DMS153 treated with DMSO at 0.1 percent for 48 hours (cell line): ENCODE results near the gene SBF2.

Experiments
- DNase-seq: peaks from one replicate; lab custom pipeline; 2025; ENCODE audit not compliant: unreplicated experiment; lab: John Stamatoyannopoulos, UW

Gene SBF2

DNA sequence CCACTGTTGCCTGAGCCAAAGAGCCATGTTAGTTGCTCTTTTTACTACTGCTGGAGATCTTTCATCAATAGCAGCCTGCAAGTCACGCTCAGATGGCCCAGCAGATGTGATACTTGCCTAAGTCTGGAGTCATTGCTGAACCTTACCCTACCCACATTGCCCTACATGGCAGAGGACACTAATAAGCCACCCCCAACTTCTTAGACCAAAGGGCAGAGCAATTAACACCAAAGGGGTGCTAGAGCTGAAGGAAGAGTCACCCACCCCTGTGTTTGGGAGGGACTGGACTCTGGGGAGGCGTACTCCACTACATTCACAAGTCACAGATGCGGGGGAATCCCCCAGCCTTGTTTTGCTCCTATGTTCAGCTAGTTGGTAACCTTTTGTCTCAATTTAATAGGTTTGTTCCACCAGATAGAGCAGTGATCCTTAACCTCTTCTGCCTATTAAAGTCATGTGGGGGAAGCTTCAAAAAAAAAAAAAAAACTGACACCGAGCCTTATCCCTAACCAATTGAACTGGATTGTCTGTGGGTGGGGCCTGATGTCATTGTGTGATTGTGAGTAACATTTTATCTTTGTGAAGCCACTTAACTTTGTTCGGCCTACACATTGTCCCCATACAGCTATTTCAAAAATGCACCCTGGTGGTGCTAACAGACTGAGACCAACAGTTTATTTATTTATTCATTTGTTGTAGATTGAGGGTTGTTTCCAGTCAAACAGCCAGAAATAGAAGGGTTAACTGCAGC, 23.9 kb upstream of the SBF2 start:
- DNase-seq, result peak; percentile 57

DNA sequence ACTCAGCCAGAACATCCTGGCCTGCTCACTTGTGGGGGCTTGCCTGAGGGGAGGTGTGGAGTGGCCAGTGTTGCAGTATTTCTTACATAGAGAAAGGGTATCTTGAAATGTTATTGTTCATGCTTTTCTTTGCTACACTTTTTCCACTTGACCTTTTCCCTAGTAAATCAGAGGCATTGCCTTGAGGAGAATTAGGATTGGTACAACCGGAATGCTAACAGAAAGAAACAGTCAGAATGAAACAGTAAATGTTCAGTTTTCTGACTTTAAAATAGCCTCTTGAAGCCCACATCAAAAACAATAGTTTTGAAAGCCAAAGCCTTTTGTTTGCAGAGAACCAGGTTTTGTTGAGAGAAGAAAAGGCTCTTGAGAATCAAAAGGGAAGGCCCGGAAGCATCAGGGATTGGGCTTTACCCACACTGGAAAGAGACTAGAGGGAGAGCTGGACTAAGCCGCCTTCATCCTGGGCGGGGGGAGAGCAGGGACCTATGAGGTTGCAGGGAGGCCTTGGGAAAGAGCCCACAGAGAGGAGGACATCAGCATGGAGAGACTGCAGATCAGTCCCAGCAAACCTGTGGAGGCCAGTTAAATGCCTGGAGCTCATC, 23.2 kb upstream of the SBF2 start:
- peak; percentile 67 for DNase-seq

DNA sequence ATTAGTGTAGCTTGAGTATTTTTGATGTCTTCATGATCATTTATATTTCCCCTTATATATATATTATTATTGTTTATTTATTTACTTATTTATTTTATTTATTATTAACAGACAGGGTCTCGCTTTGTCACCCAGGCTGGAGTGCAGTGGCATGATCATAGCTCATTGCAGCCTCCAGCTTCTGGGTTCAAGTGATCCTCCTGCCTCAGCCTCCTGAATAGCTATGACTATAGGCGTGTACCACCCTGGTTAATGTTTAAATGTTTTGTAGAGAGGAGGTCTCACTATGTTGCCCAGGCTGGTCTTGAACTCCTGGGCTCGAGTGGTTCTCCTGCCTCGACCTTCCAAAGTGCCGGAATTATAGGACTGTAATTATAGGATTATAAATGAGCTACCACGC, 21.1 kb upstream of the SBF2 start:
- DNase-seq, result no peak

DNA sequence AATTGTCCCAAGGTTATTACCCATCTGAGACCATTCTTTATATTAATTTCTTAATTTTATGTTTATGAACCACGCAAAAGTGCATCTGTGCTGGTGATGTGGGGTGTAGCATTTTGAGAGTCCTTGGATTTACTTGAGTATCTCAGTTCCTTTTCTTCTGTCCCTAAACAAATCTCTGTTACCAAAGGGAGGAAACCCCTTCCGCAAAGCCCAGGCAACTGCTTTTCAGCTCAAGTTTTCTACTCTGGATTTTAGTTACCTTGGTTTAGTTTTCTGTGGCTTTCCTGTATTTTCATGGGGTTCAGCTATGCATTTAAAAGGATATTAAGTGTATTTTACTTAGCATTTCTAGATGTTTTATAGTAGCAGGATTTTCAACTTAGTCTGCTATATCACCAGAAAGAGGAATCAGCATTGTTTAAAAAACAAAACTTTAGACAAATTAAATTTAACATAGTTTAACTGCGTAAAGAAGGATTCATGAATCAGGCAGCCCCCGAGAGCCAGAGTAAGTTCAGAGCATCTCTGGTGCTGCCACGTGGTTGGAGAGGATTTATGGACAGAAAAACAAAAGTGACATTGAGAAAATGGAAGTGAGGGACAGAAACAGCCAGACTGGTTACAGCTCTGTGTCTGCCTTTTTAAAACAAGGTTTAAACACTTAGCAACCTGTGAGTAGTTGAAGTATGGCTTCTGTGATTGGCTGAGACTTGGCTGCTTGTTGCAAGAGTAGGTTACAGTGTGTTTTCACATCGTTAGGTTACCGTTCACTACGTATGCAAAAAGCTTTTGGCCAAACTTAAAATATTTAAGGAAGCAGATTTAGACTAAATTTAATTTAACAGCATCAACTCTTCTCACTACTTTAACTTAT, 20.4 kb upstream of the SBF2 start:
- peak; percentile 43 for DNase-seq

DNA sequence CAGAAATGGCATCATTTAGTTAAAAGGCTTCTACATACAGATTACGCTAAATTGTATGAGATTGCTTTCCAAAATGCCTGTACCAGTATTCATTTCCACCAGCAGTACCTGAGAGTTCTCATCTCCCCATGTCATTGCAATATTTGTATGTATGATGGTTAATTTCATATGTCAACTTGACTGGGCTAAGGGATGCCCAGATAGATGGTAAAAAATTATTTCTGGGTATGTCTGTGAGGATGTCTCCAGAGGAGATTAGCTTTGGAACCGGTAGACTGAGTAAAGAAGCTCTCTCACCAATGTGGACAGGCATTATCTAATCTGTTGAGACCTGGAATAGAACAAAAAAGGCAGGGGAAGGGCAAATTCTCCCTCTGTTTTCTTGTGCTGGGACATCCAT, 17.8 kb upstream of the SBF2 start:
- DNase-seq, result no peak

DNA sequence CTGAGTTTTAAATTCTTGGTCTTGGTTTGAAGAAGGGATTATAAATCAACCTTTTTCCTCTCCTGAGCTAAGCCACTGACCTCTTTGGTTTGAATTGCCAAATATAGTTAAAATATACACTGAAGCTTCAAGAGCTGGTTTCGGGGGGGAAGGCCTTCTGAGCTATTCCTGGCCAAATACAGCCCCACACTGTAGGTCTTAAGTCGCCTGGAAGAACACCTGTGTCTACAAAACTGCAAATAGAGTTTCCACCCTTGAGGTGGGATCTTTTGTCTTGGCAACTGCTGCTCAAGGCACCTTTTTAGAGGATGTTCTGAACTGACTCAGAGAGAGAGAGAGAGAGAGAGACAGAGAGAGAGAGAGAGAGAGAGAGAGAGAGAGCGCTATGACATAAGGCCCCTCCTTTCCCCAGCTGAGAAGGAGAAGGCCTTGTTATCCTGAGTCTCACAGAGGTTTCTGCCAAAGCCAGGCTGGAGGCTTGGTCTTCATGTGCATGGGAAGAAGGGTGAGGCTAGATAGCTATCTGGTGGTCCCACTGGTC, 16.4 kb upstream of the SBF2 start:
- DNase-seq, result no peak

DNA sequence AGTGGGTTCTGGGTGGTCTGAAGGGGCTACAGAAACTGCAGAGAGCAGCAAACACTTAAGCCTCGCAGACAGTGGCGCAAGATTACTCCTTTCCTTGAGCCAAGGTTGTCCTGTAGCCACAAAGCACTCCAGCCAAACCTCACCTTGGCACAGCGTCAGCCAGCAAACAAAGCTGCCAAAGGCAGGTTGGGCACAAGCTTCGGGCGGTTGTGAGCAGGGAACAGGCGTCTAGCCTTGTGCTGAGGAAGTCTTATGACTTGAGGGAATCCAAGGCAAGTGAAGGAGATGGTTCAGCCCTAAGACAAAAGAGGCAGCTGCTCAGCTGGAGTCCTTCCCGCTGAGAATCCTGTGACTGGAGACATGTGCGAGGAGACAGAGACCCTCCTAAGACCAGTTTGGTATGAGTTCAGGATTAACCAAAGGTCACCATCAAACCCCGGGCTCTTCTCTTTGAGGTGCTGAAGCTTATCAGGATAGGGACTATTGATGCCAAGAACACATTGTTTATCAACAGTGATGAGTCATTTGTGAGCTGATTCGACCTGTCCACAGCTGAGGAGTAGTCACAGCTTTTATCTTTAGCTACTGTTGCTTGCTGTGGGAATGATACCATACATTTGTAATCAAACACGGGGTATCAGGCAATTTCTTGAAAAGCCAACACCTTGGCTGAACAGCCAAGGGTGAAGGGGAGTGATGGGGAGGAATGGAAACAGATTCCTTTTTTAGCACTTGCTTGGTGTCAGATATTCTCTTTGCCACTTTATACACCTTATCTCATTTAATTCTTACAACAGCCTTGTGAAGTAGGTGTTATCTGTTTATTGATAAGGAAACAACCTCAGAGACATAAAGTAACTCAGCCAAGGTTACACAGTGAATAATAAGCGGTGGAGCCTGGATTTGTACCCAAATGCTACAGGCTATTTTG, 15.4 kb upstream of the SBF2 start:
- DNase-seq, result no peak

DNA sequence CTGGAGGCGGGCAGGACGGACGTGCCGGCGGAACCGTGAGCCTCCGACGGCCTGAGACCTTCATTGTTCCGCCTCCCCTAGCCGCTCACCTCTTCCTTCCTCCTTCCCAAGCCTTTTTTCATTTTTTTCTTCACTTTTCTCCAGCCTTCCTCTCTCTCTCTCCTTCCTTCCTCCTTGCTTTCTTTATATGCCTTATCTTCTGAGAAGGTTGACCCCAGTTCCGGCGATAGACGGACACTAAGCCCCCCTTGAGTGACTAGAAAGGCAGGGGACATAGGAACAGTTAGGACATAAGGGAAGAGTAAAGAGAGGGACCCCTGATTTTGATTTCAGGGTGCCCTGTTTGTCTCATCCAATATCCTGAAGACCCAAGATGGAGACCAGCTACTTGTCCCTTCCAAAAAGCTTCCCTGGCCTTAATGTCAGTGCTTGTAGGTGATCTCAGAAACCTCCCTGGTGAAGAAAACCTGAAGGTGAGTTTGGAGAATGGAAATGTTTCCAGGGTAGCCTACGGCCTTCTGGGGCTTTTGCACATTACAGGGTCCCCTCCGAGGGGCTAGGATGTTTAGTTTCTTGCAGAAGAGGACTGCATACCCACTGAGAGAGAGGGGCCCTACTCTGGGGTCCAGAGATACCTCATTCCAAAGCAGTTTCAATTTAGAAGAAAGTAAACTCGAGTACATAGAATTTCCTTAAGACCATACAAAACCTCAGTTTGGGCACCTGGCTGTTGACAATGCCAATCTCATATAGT, 14.4 kb upstream of the SBF2 start:
- no peak for DNase-seq

DNA sequence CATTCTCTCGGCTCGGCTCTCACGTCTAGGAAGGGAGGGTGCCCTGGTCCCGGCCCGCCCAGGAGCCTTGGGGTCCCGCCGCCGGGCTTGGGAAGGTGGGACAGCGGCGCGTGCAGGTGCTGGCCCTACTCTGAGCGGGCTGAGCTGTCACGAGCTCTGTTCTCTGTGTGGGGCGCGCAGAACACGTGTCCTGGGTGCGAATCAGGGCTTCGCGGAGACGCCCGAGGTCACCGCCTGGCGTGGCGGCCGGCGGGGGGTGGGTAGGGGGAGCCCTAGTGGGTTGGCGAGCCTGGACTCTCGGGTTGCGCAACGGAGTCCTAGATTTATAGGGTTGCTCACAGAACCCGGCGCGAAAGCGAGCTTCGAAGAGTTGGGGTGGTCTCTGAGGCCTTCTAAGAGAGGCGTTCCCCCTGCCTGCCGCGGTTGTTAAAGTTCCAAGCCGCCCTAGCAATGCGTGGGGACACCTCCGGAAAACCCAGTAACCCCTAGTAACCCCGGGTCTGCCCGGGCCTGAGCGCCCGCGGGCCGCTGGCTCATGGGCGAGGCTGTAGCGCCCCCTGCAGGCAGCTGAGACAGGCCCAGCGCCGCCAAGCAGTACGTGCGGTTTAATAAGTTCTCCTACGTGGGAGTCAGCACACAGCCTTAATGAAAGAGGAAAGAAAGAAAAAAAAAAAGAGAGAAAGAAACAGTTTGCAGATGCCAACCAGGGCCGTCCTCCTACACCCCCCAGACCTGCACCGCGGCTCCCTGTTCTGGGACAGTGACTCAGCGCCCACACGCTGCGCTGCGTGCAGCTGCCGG, 13.6 kb upstream of the SBF2 start:
- peak; percentile 70 for DNase-seq

DNA sequence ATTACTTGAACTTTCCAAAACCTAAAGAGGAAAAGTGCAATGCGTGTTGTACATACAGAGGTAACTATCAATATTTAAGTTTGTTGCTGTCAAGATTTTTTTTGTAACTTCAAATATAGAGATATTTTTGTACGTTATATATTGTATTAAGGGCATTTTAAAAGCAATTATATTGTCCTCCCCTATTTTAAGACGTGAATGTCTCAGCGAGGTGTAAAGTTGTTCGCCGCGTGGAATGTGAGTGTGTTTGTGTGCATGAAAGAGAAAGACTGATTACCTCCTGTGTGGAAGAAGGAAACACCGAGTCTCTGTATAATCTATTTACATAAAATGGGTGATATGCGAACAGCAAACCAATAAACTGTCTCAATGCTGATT, 13.0 kb upstream of the SBF2 start:
- no peak for DNase-seq

DNA sequence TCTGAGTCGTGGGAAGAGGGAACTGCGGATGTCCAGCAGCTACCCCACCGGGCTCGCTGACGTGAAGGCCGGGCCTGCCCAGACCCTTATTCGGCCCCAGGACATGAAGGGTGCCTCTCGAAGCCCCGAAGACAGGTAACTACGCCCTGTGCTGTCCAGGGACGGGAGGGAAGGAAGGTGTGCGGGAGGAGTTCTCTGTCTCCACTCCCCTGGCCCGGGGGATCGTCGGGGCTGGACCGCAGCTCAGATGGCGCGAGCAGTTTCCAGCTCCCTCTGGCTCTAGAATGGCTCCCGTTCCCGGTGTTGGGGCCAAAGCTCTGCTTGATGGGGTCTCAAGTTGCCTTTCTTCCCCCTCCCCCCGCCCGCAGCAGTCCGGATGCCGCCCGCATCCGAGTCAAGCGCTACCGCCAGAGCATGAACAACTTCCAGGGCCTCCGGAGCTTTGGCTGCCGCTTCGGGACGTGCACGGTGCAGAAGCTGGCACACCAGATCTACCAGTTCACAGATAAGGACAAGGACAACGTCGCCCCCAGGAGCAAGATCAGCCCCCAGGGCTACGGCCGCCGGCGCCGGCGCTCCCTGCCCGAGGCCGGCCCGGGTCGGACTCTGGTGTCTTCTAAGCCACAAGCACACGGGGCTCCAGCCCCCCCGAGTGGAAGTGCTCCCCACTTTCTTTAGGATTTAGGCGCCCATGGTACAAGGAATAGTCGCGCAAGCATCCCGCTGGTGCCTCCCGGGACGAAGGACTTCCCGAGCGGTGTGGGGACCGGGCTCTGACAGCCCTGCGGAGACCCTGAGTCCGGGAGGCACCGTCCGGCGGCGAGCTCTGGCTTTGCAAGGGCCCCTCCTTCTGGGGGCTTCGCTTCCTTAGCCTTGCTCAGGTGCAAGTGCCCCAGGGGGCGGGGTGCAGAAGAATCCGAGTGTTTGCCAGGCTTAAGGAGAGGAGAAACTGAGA, 12.2 kb upstream of the SBF2 start:
- DNase-seq, result no peak

DNA sequence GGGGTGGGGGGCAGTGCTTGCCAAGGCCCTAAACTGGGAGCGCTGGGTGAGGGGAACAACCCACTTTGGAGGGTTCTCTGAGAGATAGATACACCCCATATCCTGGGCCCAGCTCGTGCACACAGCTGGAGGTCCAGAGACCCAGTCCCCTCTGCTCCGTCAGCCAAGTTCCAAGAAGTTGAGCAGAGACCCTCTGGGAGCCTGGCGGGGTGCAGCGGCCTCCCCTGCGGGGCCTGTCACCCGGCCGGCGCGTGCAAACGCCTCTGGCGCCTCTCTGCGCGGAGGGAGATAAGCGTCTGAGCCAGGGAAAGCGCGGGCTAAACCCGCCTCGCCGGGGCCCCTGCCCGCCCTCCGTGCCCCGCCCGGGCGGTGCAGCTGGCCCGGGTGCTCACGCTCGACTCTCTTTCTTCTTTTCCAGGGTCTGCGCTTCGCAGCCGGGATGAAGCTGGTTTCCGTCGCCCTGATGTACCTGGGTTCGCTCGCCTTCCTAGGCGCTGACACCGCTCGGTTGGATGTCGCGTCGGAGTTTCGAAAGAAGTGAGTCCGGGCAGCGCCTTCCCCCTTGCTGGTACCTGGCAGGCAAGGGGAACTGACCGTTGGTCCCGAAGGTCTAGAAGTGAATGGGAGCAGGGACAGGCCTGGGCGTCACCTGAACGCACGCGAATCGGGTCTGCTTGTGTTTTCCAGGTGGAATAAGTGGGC, 11.4 kb upstream of the SBF2 start:
- DNase-seq, result no peak

DNA sequence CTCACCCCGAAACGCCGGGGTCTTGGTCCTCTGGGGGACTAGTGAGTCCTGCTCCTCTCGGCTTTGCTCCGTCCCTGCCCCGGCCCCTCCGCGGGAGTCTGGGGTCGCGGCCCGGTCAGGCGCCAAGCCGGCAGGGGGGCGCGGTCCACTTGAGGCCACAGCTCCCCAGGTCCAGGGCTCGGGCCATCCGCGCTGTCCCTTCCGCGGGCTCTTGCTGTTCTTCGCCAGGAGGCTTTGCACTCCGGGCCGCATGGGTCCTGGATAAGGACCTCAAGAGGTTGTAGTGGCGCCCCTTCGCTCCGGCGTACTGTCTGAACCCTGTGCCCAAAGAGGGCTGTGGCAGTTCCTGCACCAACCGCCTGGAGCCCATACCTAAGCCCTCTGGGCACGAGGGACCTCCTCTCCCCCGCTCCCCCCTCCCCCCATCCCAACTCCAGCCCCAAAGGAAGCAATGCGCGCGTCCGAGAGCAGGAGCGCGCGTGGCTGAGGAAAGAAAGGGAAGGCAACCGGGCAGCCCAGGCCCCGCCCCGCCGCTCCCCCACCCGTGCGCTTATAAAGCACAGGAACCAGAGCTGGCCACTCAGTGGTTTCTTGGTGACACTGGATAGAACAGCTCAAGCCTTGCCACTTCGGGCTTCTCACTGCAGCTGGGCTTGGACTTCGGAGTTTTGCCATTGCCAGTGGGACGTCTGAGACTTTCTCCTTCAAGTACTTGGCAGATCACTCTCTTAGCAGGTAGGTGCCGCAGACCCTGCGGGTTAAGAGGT, 10.7 kb upstream of the SBF2 start, which contains the start of gene ADM:
Gene ADM, plus strand, starts transcription at position 579 of the 767 bp plus-strand sequence. CDS start 628 bp downstream, outside the sequence.
- peak; percentile 80 for DNase-seq

DNA sequence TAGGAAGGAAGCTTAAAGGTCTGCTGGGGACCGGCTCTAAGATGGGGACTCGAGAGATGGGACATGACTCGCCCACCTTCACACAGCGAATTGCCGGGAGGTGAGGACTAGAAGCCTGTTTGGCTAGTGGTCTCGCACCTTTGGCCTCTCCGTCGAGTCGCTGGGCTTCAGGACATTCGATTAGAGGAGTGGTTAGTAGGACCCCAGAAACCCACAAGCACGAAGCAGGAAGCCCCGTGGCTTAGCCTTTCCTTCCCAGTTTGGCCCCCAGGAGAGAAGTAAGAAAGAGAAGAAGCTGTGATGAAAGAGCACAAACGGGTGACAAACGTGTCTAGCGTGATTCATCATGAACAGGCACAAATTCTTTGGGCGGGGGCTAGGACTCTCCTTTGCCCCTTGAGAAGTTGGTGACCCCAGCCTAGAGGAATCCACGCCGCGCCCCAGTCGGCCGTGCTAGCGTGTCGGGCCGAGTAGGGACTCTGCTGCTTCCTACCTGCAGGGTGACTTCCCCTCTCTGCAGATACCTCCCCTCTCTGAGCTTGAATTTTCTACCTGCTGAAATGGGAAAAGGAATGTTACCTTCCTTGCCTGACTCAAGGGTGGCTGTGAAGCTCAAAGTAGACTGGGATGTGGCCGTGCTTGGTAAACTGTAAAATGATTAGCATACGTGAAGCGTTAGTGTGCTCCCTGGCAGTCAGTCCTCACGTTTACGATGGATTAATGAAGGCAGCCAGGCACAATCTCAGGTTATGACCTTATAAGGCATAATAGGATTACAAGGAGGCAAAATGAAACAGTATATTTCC, 9.7 kb upstream of the SBF2 start:
- DNase-seq, result peak; percentile 25

DNA sequence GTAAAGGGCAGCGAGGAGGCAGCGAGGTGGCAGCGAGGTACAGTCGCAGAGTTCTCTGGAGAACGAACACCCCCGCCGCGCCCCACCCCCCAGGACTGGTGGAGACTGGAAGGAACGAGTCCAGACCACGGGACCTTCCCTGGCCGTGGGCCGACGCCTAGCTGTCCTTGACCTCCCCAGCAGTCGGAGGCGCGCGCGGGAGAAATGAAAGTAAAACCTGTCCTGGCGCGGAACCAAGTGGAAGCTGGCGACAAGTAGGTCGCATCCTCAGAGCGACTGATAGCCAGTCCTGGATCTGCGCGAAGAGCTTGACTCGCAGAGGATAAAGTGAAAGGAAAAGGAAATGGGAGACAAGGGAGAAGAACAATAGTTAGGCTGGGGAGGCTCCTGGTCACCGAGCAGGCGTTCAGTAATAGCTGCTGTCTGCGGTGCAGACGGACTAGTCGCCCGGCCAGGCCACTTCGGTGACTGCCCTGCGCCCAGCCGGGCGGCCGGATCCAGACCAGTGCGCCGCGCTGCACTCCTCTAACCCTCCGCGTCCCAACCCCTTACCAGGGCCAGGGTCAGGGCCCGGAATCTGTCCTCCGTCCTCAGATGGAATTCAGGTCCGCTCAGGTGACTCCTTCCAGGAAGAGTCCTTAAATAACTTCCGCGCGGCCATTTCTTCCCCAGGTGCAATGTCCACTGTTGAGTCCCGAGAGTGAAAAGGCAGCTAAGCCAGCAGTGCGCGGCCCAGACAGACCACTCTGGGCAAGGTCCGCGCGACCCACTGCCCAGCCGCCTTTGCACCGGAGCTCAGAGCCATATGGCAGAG, 8.9 kb upstream of the SBF2 start:
- DNase-seq, result no peak
